Nephron progenitor cell (in vitro differentiated cells): ENCODE measurements around the gene SLC13A1.

ENCODE experiments used
- DNase-seq: peaks from one replicate; pipeline ENCODE4 v3.0.0; 2021
- H3K27ac Mint-ChIP-seq: 2 replicates; pipeline ENCODE4 v1.8.0; 2021; ENCODE audit warnings: mild to moderate bottlenecking, moderate library complexity, mixed read lengths
- H3K27me3 Mint-ChIP-seq: 2 replicates; pipeline ENCODE4 v1.8.0; 2021; ENCODE audit warnings: mild to moderate bottlenecking, low read depth, mixed read lengths; ENCODE audit not compliant: poor library complexity
- H3K36me3 Mint-ChIP-seq: 2 replicates; pipeline ENCODE4 v1.8.0; 2021; ENCODE audit warnings: low read depth, mixed read lengths
- H3K4me1 Mint-ChIP-seq: 2 replicates; pipeline ENCODE4 v1.8.0; 2021; ENCODE audit warnings: mixed read lengths
- H3K4me3 Mint-ChIP-seq: 2 replicates; pipeline ENCODE4 v1.8.0; 2021; ENCODE audit warnings: mild to moderate bottlenecking, moderate library complexity, mixed read lengths
- H3K9me3 Mint-ChIP-seq: 2 replicates; pipeline ENCODE4 v1.8.0; 2021; ENCODE audit warnings: mild to moderate bottlenecking, moderate library complexity, mixed read lengths
- TF ChIP-seq, protein P1 (sequence below): fragments of 200-600 bp; sonication (generic); IDR thresholded peaks from 2 replicates; pipeline ENCODE4 v1.5.0; 2021; ENCODE audit warnings: antibody characterized with exemption

SLC13A1 gene

DNA sequence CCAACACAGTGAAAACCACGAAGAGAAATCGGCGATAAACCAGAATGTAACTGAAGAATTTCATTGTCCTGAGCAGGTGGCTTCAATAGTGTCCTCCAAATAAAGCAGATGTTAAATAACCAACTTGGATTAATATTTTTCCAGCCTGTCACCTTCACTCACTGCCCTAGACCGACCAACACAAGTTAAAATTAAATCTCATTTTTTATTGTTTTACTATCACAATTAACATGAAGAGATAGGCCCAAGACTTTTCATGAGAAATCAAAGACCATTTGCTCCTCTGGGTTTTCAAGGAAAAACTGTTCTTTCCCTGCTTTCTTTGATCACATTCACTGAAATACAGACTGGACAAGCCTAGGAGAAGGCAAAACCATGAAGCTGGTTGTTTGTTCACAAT lies at the start of gene SLC13A1:
TSS of gene SLC13A1 (minus strand) at position 87 of the 400 bp plus-strand sequence. CDS start at position 64, 23 bp downstream.
- Mint-ChIP-seq H3K27me3 (peaks cover 3% of the 10 kb centered on the region), H3K27ac (no peak within 1 kb of the TSS), H3K4me3 (no peak within 1 kb of the TSS), H3K36me3 (no peaks in the 10 kb centered on the region), H3K9me3 (no peaks in the 10 kb centered on the region), H3K4me1 (no peaks in the 10 kb centered on the region)
- TF ChIP-seq, protein P1, sequence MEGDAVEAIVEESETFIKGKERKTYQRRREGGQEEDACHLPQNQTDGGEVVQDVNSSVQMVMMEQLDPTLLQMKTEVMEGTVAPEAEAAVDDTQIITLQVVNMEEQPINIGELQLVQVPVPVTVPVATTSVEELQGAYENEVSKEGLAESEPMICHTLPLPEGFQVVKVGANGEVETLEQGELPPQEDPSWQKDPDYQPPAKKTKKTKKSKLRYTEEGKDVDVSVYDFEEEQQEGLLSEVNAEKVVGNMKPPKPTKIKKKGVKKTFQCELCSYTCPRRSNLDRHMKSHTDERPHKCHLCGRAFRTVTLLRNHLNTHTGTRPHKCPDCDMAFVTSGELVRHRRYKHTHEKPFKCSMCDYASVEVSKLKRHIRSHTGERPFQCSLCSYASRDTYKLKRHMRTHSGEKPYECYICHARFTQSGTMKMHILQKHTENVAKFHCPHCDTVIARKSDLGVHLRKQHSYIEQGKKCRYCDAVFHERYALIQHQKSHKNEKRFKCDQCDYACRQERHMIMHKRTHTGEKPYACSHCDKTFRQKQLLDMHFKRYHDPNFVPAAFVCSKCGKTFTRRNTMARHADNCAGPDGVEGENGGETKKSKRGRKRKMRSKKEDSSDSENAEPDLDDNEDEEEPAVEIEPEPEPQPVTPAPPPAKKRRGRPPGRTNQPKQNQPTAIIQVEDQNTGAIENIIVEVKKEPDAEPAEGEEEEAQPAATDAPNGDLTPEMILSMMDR = no peak
- DNase-seq = no peak

- Mint-ChIP-seq H3K4me3 (no peak overlapping the region), H3K9me3 (no peaks in the 10 kb centered on the region), H3K36me3 (no peaks in the 10 kb centered on the region), H3K27me3 (no peaks in the 10 kb centered on the region), H3K4me1 (no peaks in the 10 kb centered on the region), H3K27ac (no peak overlapping the region)
- DNase-seq = no peak
- TF ChIP-seq, protein P1 = no peak
Measured at GRCh38 chr7:123244768-123245167, 45.0 kb upstream of the SLC13A1 start.

GRCh38 chr7:123242467-123243092 lies 42.8 kb upstream of the SLC13A1 start:
- TF ChIP-seq, protein P1 = no peak
- Mint-ChIP-seq H3K27ac (no peak overlapping the region), H3K4me1 (no peaks in the 10 kb centered on the region), H3K36me3 (no peaks in the 10 kb centered on the region), H3K27me3 (no peaks in the 10 kb centered on the region), H3K9me3 (no peaks in the 10 kb centered on the region), H3K4me3 (no peak overlapping the region)
- no peak for DNase-seq

GRCh38 chr7:123241809-123242208 lies 42.0 kb upstream of the SLC13A1 start:
- TF ChIP-seq, protein P1 = no peak
- no peaks in the 10 kb centered on the region for H3K9me3 Mint-ChIP-seq
- H3K27ac Mint-ChIP-seq = no peak overlapping the region
- no peaks in the 10 kb centered on the region for H3K27me3 Mint-ChIP-seq
- no peaks in the 10 kb centered on the region for H3K36me3 Mint-ChIP-seq
- no peaks in the 10 kb centered on the region for H3K4me1 Mint-ChIP-seq
- no peak for DNase-seq
- no peak overlapping the region for H3K4me3 Mint-ChIP-seq

DNA sequence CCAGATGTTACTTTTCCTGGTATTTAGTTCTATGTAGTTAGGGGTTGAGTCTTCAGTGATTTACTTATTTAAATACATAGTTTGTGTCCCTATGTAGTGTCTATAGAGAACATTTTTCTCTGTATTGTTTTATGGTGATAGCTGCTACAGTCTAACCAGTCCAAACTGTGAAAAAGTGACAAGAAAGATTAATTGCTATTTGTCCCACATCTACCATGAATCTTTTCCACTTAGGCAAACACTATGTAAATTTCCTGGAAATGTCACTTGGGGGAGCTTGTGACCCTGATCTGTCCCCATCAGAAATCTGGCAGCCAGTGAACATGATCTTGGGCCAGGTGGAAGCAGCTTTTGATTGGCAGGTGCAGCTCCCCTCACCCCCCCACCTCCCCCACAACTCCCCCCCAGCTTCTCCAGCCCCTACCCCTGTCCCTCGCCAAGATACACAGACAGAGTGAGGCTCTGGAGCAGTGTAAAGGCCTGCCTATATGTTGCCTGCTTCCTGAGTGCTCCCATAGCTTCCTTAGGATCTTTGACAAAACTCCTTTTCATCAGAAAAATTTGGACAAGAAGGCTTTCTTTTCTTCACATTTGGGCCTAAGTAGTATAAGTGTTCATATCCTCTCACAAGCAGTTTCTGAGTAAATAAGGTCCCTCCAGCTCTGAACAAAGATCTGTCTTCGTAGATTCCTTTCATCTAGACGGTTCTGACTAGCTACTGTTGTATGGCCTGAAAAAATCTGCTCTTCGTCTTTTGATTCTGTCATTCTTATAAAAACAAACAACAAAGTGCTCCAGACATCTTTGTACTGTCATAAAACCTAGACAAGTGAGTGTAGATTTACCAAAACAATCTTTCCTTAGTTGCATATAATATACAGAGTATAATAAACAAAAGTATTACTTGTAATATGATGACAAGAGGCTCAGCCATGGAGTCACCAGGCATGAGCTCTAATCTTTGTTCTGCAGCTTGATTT lies 31.5 kb upstream of the SLC13A1 start:
- Mint-ChIP-seq H3K27me3 (peaks cover 4% of the 10 kb centered on the region), H3K9me3 (no peaks in the 10 kb centered on the region), H3K4me1 (no peaks in the 10 kb centered on the region), H3K27ac (no peak overlapping the region), H3K36me3 (no peaks in the 10 kb centered on the region), H3K4me3 (no peak overlapping the region)
- DNase-seq = no peak
- TF ChIP-seq, protein P1 = no peak
